ENCODE data around the gene TRNT1.

Gene TRNT1

GRCh38 chr3:3086239-3086638 is 40.5 kb upstream of the TRNT1 start:
- no peak for TF ChIP-seq CTCF (IDR thresholded peaks at IDR 0.05; ENCODE audit: extremely low read depth, missing control alignments)
- no peak for DNase-seq (ENCODE audit: low spot score)

- DNase-seq (ENCODE audit: low spot score), result no peak
- TF ChIP-seq CTCF (IDR thresholded peaks at IDR 0.05; ENCODE audit: extremely low read depth, missing control alignments), result no peak
Measured at GRCh38 chr3:3087279-3087678, 39.5 kb upstream of the TRNT1 start.

DNA sequence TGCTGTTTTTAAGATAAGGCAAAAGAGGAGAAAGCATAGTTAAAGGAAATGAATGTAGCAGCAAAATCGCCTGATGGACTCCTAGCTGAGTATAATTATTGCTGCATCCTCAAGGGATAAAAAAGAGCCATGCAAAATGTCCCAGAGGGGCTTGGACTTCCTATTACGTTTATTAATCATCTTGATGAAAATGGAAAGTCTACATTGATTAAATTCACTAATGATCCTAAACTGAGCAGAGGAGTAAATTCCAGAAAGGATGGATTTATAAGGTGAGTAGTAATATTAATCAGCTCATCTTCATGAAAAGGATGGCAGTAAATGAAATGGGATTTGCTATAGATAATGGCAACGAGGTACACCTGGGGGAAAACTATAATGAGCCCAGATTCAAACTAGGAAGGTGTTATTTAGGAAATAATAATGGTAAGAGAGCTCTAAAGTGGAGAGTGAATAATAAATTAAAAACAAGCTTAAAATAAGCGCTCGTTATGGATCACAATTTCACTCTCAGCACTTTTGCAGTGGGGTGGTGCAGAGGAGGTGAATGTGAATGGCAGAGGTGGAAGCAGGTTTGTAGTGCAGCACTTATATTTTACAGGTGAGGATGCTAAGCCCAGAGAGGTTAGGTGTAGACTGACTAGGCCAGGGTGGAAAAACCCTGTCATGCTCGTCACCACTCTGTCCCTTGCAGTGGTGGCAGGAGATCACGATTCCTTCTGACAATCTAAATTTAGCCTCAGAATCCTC is 38.8 kb upstream of the TRNT1 start:
- DNase-seq (ENCODE audit: low spot score), result no peak
- no peak for TF ChIP-seq CTCF (IDR thresholded peaks at IDR 0.05; ENCODE audit: extremely low read depth, missing control alignments)

DNA sequence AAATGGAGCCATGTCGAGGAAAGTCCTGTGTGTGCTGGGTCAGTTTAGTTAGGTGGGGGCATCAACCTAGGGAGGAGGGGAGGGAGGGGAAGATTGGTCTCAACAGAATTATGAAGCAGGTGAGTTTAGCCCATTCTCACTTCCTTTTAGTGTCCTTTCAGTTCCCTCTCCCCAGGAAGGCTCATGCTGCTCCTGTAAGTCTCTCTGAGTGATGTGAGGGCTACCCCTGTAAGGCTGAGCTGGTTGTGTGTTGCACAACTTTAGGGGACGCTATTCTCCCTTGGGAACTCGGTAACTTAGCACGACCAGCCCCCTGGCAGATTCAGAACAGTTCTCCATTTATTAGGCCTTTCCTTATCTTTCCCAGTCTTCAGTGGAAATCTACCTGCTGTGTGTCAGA is 37.7 kb upstream of the TRNT1 start:
- DNase-seq (ENCODE audit: low spot score), result peak; percentile 34
- no peak for TF ChIP-seq CTCF (IDR thresholded peaks at IDR 0.05; ENCODE audit: extremely low read depth, missing control alignments)

DNA sequence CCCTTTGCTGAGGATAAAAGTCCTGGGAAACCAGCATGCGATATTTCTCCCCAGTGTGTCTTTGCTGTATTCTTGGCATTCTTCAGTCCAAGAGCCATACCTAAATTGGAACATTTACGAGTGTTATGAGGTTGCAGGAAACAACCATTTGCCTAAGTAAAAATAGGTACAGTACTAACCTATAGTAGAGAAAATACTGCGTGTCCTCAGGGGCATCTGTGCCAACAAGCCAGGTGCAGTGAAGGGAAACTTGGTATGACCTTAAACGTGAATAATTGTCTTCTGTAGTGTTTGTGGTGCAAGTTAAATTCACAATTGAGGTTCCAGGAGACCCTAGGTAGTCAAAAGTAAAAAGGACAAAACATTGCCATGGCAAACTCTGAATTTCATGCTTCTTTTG is 28.8 kb upstream of the TRNT1 start:
- TF ChIP-seq CTCF (IDR thresholded peaks at IDR 0.05; ENCODE audit: extremely low read depth, missing control alignments), result no peak
- DNase-seq (ENCODE audit: low spot score), result no peak

DNA sequence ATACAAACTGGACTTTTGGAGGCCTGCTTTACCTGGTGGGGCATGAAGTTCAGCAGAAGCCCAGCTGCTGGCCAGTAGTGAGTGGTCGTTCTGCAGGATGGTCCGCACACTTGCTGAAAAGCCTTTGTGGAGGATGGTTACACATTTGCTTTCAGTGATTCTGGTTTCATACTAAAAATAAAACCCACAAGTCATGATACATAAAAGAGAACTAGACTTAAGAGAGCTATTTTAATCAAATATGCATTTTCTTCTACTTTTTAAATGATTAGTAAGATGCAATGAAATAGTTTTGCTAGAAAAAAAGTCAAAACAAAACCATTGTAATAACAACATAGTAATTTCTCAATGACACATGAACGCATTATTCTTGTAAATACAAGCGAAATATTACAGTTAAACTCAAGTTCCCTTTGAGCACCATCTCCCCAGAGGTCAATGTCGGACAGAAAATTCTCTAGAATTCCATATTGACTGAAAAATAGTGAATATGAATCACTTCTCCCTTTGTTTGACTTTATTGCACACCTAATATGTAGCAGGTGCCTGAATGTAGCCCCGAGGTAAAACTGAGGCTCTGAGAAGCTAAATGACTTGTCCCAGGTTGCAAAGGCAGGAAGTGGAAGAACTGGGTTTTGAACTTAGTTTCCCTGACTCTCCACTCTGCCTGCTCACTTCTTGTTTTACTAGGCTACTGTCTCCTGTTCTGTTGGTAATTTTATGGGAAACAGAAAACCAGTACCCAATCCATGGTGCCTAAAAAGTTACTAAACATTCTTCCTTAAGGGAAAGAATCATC is 24.9 kb upstream of the TRNT1 start:
- no peak for DNase-seq (ENCODE audit: low spot score)
- TF ChIP-seq CTCF (IDR thresholded peaks at IDR 0.05; ENCODE audit: extremely low read depth, missing control alignments), result no peak

- TF ChIP-seq CTCF (IDR thresholded peaks at IDR 0.05; ENCODE audit: extremely low read depth, missing control alignments), result no peak
- DNase-seq (ENCODE audit: low spot score), result no peak
Measured at GRCh38 chr3:3102751-3103150, 24.0 kb upstream of the TRNT1 start.
